Lower leg skin (tissue), 4 donors: ENCODE measurements around the gene CC2D2A. TPM values are rescaled to one million over a fixed set of nuclear protein-coding genes. Genes with fewer than 3 reads are reported as not detected.

Source experiments
- DNase-seq, 2 donors: peaks; one replicate each; pipeline ENCODE4 v3.0.0-alpha.2; 2019; ENCODE audit warnings: low spot score in 2 of 2
- H3K4me3 ChIP-seq: fragments of 200-600 bp; sonication (generic); 2 replicates; pipeline ENCODE4 v1.5.1; 2017; ENCODE audit warnings: mild to moderate bottlenecking, low read depth; ENCODE audit not compliant: poor library complexity, severe bottlenecking
- CTCF ChIP-seq, 3 donors: fragments of 450-650 bp; IDR thresholded peaks; one replicate each; pipeline ENCODE4 v1.5.1; 2016; ENCODE audit warnings: antibody characterized with exemption in 3 of 3, mild to moderate bottlenecking in 3 of 3, moderate library complexity in 2 of 3
- POLR2A ChIP-seq, 2 donors: fragments of 450-650 bp; IDR thresholded peaks; one replicate each; pipeline ENCODE4 v1.6.1; 2016 to 2017; ENCODE audit warnings: antibody characterized with exemption in 2 of 2, mild to moderate bottlenecking in 1 of 2, moderate library complexity in 1 of 2
- WGBS, 2 donors: methylation state at CpG; one replicate each; pipeline ENCODE4 v1.1.5; 2018; 5-methylcytosine and 5-hydroxymethylcytosine counted together
- intact Hi-C: fragments of 100-400 bp; cut with DNase I; formaldehyde crosslinking; loops from one replicate; pipeline ENCODE4 v1.15.0; 2023; ENCODE audit warnings: low total_unique reads
- total RNA-seq, 4 donors: library from RNA; depleted of rRNA; stranded (reverse); fragments of >200 nt; gene quantifications; one replicate each; pipeline ENCODE4 v1.1.0, GENCODE V29; 2016

CC2D2A gene
- total RNA-seq, 4 donors from 2014 or later = 2.1 to 6.3 (median 3.3) TPM

GRCh38 chr4:15455290-15455689 lies 14.4 kb upstream of the CC2D2A start:
- TF ChIP-seq POLR2A (IDR thresholded peaks at IDR 0.05) (no peak), CTCF (IDR thresholded peaks at IDR 0.05) (no peak)
- DNase-seq = peak; percentile 80 to 90
- WGBS, 2 donors = 55 to 69% methylated on average over 3 of the region's 3 CpGs
- no peak overlapping the region for H3K4me3 ChIP-seq
- intact Hi-C loops = loop anchor here (5.0 kb wide), 1 partner anchor 218 kb away; no protein-coding TSS in a partner anchor

GRCh38 chr4:15457406-15458201 lies 12.1 kb upstream of the CC2D2A start:
- TF ChIP-seq POLR2A (IDR thresholded peaks at IDR 0.05) = no peak
- peak in 1 of 3 donors; percentile 33 for TF ChIP-seq CTCF (IDR thresholded peaks at IDR 0.05)
- intact Hi-C loops = loop anchor here (5.0 kb wide), 1 partner anchor 220 kb away; no protein-coding TSS in a partner anchor
- 28 to 37% methylated on average over 7 of the region's 7 CpGs for WGBS, 2 donors
- H3K4me3 ChIP-seq = no peak overlapping the region
- DNase-seq = no peak

GRCh38 chr4:15458616-15459015 lies 11.1 kb upstream of the CC2D2A start:
- WGBS, 2 donors = 82 to 86% methylated on average over 2 of the region's 2 CpGs
- H3K4me3 ChIP-seq = no peak overlapping the region
- DNase-seq = no peak
- intact Hi-C loops = loop anchor here (5.0 kb wide), 1 partner anchor 221 kb away; no protein-coding TSS in a partner anchor
- TF ChIP-seq CTCF (IDR thresholded peaks at IDR 0.05) (no peak), POLR2A (IDR thresholded peaks at IDR 0.05) (no peak)

- intact Hi-C loops = loop anchor here (5.0 kb wide), 1 partner anchor 222 kb away; no protein-coding TSS in a partner anchor
- no peak for DNase-seq
- no peak overlapping the region for H3K4me3 ChIP-seq
- TF ChIP-seq POLR2A (IDR thresholded peaks at IDR 0.05) (no peak), CTCF (IDR thresholded peaks at IDR 0.05) (no peak)
Measured at GRCh38 chr4:15459706-15460105, 10.0 kb upstream of the CC2D2A start.

GRCh38 chr4:15466596-15466995 lies 3.1 kb upstream of the CC2D2A start:
- DNase-seq = no peak
- intact Hi-C loops = no loop called here
- no peak overlapping the region for H3K4me3 ChIP-seq
- TF ChIP-seq CTCF (IDR thresholded peaks at IDR 0.05) (no peak), POLR2A (IDR thresholded peaks at IDR 0.05) (no peak)
- WGBS, 2 donors = 71 to 84% methylated on average over 1 of the region's 1 CpG
